H7 (cell line): Measurements from ENCODE around the gene PAM16. TPM values are rescaled to one million over a fixed set of nuclear protein-coding genes. Genes with fewer than 3 reads are reported as not detected.

Experiments
- total RNA-seq: library from RNA; depleted of rRNA; stranded (reverse); fragments of >200 nt; shearing (Covaris generic); gene quantifications from 2 replicates; pipeline ENCODE4 v1.2.3, GENCODE V29; 2014; rRNA removed

Gene PAM16
- total RNA-seq, 1 experiment from 2014 or later, result 115 TPM

Other genes starting within 250 kb of the PAM16 start
- gene ADCY9, start 234.9 kb downstream of the PAM16 start, total RNA-seq, result 6.0 and 6.5 TPM in 2 replicates
- gene SRL, start 109.2 kb downstream of the PAM16 start, total RNA-seq, result 0.07 TPM in 1 of 2 replicates, not detected in the other
- 34.7 and 45.0 TPM in 2 replicates for gene TFAP4, start 78.3 kb downstream of the PAM16 start, total RNA-seq
- gene GLIS2, start 35.3 kb downstream of the PAM16 start, total RNA-seq, result 1.5 and 2.7 TPM in 2 replicates
- 3.7 and 4.6 TPM in 2 replicates for gene VASN, start 20.5 kb upstream of the PAM16 start, total RNA-seq
- gene CORO7, start 65.3 kb upstream of the PAM16 start, total RNA-seq, result 37.9 and 45.5 TPM in 2 replicates
- gene DNAJA3, start 74.5 kb upstream of the PAM16 start, total RNA-seq, result 85.5 and 87.8 TPM in 2 replicates
- 85.4 and 102 TPM in 2 replicates for gene NMRAL1, start 123.3 kb upstream of the PAM16 start, total RNA-seq
- gene HMOX2, start 125.1 kb upstream of the PAM16 start, total RNA-seq, result 44.9 and 54.1 TPM in 2 replicates
- 32.1 and 36.0 TPM in 2 replicates for gene CDIP1, start 187.5 kb upstream of the PAM16 start, total RNA-seq
- 0.38 and 0.41 TPM in 2 replicates for gene C16orf96, start 205.0 kb upstream of the PAM16 start, total RNA-seq